ENCODE data around the gene CYP2D6.
"Not testable (repeated sequence)": the region's sequence is repeated elsewhere in the genome, so short reads cannot be mapped to it uniquely, and the experiment has no call there.

Gene CYP2D6

DNA sequence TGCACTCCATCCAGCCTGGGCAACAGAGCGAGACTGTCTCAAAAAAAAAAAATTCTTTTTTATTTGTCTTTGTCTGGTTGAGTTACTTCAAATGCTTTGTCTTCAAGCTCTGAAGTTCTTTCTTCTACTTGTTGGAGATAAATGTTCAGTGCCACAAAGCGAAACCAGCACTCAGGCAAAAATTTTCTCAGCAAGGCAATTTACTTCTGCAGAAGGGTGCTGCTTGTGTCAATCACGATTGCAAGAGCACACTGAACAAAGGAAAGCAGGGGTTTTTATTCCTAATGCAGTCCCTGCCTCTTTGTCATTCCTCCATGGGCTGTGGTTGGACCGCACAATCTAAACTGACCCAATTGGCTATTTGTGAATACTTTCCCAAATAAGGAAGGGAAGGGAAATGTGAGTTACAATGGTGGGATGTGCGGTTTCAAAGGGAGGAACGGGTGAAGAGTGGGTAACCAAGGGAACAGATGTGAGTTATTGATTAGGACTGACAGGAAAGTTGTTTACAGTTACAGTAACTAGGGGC, 26.2 kb downstream of the CYP2D6 start:
- DNase-seq; intact Hi-C loops (cut with DNase I): not testable (repeated sequence)

DNA sequence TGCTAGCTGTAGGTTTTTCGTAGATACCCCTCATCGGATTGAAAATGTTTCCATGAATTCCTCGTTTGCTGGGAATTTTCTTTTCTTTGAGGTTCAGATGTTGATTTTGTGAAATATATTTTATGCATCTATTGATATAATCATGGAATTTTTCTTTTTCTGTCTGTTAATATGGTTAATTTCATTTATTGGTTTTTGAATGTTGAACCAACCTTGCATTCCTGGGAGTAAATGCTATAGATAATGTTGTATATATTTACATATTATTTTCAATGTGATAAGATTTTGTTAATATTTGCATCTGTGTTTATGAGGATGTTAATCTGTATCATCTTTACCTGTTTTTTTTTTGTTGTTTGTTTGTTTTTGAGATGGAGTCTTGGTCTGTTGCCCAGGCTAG, 29.4 kb downstream of the CYP2D6 start:
- no peak for DNase-seq

DNA sequence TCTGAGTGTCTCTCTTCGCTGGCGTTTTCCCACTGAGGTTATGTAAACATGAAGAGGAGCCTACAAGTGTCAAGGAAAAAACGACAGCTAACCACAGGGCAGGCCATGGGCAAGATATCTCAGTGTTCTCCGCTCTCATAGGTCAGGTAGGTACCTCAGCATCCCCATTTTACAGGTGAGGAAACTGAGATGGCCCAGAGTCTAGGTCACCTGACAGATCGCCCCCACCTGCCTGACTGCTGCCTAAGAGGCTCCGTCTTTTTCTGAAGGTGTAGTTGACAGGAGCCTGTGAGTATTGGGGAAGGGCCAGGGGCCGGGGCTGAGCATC, 39.2 kb downstream of the CYP2D6 start:
- intact Hi-C loops (cut with DNase I) = loop anchor here (1.0 to 10.0 kb wide), 3 partner anchors 83 to 346 kb away; no protein-coding TSS in a partner anchor
- no peak for DNase-seq

More for the DNA sequence above, 29.4 kb downstream of the CYP2D6 start:
- intact Hi-C loops (cut with DNase I) = no loop called here

DNA sequence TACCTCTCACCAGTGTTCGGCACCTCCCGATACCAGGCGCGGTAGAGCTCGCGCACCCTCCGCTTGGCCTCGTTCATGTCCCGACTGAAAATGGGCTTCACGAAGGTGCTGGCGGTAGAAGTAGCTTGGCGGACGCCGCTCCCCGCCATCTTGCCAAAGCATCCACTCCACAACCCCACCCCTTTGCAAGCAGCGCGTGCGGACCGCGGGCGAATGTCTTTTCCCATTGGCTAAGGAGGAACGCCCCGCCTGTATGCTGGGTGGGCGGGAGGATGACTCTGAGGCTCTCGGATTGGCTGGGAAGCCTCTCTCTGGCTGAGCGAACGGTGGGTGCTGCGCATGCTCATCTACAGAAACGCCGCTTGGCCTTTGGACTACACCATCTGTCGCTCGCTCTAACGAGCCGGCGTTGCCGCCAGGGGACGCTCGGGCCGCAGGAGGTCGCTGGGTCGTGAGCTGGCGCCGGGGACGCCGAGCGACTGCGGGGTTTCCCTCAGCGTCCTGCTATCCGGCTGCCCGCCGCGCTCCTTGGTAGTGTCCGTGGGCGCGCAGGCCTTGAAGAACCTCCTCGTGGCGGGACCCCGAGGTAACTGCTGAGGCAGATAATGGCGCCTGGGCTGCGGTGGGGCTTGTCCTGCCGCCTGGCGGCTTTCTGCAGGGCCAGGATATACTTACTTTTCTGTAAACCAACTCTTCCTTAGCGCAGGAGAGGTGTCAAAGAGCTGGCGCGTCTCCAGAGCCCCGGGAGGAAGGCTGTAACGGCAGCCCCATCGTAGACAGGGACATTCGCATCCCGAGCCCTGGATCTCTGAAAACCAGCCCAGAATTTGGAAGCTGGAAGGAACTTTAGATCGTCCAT, 39.8 kb downstream of the CYP2D6 start, which contains the start of gene NDUFA6:
TSS of gene NDUFA6 (minus strand) at position 177 of the 859 bp plus-strand sequence. CDS start at position 149, 28 bp downstream.
- intact Hi-C loops (cut with DNase I) = loop anchor here (1.0 to 10.0 kb wide), 4 partner anchors 12 to 346 kb away; partner anchors contain the start of gene SMDT1
- DNase-seq = peak; percentile 98 to 100 (median 99)

DNA sequence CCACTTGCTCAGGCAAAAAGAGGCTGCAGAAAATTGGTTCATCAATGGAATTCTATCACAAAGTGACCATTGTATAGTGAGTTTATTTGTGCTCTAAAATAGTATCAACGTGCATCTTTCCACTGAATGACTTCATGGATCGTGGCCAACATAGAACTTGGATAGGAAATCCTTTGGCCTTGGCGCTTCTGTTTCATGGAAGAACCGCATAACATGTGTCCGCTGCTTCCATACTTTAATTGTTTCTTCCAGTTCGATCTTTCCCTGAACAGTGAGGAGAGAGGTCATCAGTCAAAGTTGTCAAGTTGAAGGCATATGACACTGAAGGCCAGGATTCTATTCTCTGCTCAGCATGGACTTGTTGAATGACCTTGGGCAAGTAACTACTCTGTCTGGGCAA, 44.6 kb downstream of the CYP2D6 start:
- intact Hi-C loops (cut with DNase I) = no loop called here
- DNase-seq = no peak

DNA sequence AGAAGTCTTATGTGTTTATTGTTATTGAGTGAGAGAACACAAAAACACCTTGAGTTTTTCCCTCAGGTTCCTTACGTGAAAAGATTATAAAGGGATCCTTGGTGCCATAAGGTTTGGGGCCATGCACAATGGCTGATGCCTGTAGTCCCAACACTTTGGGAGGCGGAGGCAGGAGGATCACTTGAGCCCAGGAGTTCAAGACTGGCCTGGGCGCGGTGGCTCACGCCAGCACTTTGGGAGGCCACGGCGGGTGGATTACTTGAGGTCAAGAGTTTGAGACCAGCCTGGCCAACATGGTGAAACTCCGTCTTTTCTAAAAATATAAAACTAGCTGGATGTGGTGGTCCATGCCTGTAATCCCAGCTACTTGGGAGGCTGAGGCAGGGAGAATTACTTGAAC, 45.7 kb downstream of the CYP2D6 start:
- peak in 1 of 10 donors; percentile 62 for DNase-seq
- intact Hi-C loops (cut with DNase I) = no loop called here

DNA sequence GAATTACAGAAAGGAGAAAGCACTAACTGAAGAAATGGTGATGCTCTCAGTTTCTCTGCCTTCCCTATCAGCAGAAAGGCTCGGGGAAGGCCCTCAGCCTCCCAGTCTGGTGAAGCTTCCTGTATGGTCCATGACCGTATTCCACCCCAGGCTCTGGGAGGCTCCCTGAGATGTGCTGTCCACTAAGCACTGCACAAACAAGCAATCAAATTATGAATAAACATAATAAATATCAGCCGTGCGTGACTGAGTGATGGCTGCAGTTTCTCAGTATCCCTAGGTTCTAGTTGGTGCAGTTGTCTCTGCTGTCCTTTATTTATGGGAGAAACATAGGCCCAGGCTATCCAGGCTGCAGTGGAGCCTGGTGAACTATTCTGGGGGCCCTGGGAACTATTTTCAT, 47.5 kb downstream of the CYP2D6 start:
- intact Hi-C loops (cut with DNase I) = no loop called here

DNA sequence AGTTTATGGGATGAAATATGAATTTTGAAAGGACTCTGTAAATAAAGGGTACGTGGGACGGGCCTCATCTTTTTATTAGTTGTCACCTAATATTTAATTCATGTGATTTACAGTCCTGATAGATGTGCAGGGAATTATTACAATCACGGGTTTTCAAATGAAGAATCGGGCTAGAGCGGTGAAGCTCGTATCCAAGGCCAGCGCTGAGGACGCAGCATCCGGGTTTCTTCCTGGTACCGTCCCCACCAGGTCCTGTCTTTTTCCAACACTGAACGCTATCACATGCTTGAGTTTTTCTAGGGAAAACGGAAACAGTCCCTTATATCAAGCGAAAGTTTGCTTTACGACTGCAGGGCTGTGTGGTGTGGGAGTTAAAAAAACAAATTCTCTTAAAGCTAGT, 50.3 kb downstream of the CYP2D6 start:
- DNase-seq = peak in 7 of 10 donors; percentile 39 to 90 (median 56)

More for the DNA sequence above, 47.5 kb downstream of the CYP2D6 start:
- no peak for DNase-seq

DNA sequence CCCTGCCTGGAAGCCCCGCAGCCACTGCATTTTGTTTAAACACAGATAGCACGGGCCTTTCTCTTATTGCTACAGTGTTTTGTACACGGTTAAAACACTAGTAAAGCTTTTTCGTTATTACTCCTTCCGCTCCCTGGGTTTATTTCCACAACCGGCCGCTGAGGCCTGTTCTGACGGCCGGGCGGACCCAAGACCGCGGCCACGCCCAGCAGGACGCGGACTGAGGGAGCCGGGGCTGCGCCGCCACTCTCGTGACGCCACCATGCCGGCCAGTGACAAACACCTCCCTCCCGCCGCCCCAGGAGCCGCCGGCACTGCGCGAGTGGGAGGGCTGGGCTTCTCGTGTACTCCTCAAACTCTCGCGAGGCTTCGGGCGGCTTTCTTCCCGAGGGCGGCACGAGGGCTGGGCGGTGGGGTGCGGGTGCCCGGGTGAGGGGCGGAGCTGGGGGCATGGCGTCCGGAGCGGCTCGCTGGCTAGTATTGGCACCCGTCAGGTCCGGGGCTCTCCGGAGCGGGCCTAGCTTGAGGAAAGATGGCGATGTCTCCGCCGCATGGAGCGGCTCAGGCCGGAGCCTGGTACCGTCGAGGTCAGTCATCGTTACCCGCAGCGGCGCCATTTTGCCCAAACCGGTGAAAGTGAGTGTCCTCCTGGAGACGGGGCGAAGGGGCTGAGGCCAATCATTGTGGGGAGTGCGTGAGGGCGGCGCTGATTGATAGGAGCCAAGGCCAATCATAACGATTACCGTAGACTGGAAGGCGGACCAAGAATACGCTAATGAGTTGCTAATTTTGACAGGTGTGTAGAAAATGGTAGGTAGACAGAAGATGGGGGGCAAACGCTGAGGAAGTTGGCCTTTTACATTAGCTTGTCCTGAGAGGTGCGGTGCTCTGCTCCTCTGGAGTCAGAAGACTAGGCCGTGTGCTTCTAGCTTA, 51.0 kb downstream of the CYP2D6 start, which contains the start of gene SMDT1:
TSS of gene SMDT1 (plus strand) at position 382 of the 933 bp plus-strand sequence. CDS start at position 451, 69 bp downstream.
- intact Hi-C loops (cut with DNase I) = loop anchor here (1.0 kb wide), 1 partner anchor 11 kb away; the partner anchor contains the start of gene NDUFA6
- DNase-seq = peak; percentile 98 to 100 (median 99)

More for the DNA sequence above, 50.3 kb downstream of the CYP2D6 start:
- intact Hi-C loops (cut with DNase I) = no loop called here

DNA sequence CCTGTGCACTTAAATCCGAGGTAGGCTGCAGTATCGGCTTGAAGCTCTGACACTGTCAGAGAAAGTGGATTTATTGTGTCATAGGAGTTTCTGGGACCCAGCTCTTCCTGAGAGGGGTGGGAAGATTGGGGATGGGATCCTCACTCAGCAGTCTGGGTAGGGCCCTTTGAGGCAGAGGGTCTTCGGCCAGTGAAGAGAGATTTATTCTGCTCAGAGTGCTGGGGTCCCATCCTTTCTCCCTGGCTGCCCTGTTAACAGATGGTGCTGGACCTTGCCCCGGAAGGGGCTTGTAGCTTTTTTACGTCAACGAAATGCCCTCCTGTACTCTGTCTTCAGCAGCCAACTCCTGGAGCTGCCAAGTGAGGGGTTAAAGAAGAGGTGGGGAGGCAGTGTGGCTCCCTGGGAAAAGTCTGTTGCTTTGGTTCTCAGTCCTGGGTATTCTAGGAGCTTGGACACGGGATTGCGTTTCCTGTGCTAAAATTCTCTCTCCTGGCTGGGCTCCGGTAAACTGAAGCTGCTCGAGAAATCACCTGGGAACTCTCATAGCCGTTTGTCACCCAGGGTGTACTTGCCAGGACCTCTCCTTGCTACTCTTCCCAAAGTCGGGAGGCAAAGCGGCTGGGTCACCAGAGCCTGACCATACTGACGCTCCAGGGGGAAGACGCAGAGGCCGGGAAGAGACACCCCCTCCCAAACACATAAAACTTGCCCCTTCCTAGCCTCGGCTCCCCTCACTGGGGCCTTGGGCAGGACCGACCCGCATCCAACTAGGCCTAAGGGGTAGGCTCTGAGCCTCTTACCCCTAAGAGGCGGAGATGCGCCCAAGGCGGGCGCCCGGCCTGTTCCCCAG, 51.9 kb downstream of the CYP2D6 start:
- intact Hi-C loops (cut with DNase I) = loop anchor here (1.0 kb wide), 1 partner anchor 12 kb away; the partner anchor contains the start of gene NDUFA6

DNA sequence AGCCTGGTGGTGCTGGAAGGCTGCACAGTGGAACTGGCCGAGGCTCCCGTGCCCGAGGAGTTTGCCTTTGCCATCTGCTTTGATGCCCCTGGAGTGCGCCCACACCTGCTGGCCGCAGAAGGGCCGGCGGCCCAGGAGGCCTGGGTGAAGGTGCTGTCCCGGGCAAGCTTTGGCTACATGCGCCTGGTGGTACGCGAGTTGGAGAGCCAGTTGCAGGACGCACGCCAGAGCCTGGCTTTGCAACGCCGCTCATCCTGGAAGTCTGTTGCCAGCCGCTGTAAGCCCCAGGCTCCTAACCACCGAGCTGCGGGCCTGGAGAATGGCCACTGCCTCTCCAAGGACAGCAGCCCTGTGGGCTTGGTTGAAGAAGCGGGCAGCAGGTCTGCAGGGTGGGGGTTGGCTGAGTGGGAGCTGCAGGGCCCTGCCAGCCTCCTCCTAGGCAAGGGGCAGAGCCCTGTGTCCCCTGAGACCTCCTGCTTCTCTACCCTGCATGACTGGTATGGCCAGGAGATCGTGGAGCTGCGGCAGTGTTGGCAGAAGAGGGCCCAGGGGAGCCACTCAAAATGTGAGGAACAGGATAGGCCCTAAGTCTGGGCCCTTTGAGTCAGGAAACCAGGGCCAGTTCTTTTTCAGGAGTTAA, 53.0 kb downstream of the CYP2D6 start:
- intact Hi-C loops (cut with DNase I) = no loop called here
- DNase-seq = peak in 2 of 10 donors; percentile 8 to 72

More for the DNA sequence above, 51.9 kb downstream of the CYP2D6 start:
- DNase-seq = peak in 1 of 10 donors; percentile 80

DNA sequence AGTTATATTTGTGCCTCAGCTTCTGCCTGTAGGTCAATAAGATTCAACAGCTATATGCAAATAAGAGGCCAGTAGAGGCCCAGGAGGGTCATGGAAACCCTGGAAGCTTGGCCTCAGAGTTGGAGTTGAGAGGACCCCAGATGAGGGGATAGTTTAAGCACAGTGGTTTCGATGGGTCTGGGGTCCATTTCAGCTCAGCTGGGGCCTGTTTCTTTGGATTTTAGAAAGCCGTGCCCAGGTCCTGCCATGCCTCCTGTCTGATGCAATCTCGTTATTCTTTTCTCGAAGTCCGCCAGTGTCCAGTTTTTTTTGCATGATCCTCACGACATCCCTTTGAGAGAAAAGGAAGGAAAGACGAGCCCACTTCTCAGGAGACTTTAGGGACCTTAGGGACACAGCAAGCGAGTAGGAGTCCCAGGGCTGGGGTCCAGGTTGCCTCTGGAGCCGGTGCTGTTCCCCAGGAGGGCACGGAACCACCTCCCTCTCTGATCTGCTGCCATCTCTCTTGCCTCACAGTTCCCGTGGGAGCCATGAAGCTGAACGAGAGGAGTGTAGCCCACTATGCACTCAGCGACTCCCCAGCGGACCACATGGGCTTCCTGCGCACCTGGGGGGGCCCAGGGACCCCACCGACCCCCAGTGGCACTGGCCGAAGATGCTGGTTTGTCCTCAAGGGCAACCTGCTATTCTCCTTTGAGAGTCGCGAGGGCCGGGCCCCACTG, 53.7 kb downstream of the CYP2D6 start:
- intact Hi-C loops (cut with DNase I) = no loop called here
- DNase-seq = peak in 1 of 10 donors; percentile 77

Data from posterior cingulate gyrus (tissue), 11 donors.